ENCODE measurements around the gene LRBA. TPM values are rescaled to one million over a fixed set of nuclear protein-coding genes. Genes with fewer than 3 reads are reported as not detected.

Gene LRBA
- total RNA-seq, 1 experiment from 2014 or later, result 69.1 TPM

DNA sequence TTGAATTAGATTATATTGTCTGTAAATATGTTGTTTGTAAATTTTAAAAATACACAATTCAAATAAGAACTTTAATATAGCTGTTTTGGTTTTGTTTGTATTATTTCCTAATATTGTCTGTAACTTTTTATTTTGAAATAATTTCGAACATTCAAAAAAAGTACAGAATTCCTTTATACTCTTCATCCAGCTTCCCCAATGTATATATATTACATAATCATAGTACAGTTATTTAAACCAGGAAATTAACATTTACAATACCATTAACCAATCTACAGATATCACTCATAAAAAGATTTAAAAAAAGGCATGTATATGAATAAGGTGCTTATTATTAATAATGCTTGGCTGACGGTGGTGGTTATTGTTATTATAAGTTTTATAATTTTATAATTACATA lies 84.1 kb downstream of the LRBA start:
- no peak overlapping the region for H3K27ac Mint-ChIP-seq
- H3K4me1 Mint-ChIP-seq, result peaks cover 4% of the 10 kb centered on the region
- ChIA-PET POLR2A (no interaction called here), CTCF (interaction anchor here (1.5 kb wide), 1 partner anchor 55 kb away, joined by 5 read pairs; no protein-coding TSS in a partner anchor)
- H3K4me3 Mint-ChIP-seq, result no peak overlapping the region
- H3K9me3 Mint-ChIP-seq, result no peaks in the 10 kb centered on the region
- H3K36me3 Mint-ChIP-seq, result peaks cover 10% of the 10 kb centered on the region
- no peak for TF ChIP-seq TEAD4 (CRISPR knock-in tag; IDR thresholded peaks at IDR 0.05)
- TF ChIP-seq NR2C2 (CRISPR knock-in tag; IDR thresholded peaks at IDR 0.05), result no peak
- TF ChIP-seq AR (CRISPR knock-in tag; IDR thresholded peaks at IDR 0.05), result no peak
- no peak for TF ChIP-seq TCF7 (CRISPR knock-in tag; IDR thresholded peaks at IDR 0.05; ENCODE audit: low read depth)
- TF ChIP-seq MYBL2 (CRISPR knock-in tag; IDR thresholded peaks at IDR 0.05), result no peak
- no peak for TF ChIP-seq SMAD3 (CRISPR knock-in tag; IDR thresholded peaks at IDR 0.05; ENCODE audit: borderline replicate concordance)
- no peak for TF ChIP-seq ZNF396 (CRISPR knock-in tag; IDR thresholded peaks at IDR 0.05; ENCODE audit: borderline replicate concordance)
- TF ChIP-seq TP53 (CRISPR knock-in tag; IDR thresholded peaks at IDR 0.05), result no peak
- TF ChIP-seq FOXJ3 (CRISPR knock-in tag; IDR thresholded peaks at IDR 0.05; ENCODE audit: borderline replicate concordance), result no peak
- no peak for TF ChIP-seq CBFB (CRISPR knock-in tag; IDR thresholded peaks at IDR 0.05; ENCODE audit: low read depth)
- TF ChIP-seq ZNF232 (CRISPR knock-in tag; IDR thresholded peaks at IDR 0.05), result no peak
- TF ChIP-seq, protein P1, sequence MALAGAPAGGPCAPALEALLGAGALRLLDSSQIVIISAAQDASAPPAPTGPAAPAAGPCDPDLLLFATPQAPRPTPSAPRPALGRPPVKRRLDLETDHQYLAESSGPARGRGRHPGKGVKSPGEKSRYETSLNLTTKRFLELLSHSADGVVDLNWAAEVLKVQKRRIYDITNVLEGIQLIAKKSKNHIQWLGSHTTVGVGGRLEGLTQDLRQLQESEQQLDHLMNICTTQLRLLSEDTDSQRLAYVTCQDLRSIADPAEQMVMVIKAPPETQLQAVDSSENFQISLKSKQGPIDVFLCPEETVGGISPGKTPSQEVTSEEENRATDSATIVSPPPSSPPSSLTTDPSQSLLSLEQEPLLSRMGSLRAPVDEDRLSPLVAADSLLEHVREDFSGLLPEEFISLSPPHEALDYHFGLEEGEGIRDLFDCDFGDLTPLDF (CRISPR knock-in tag; IDR thresholded peaks at IDR 0.05), result no peak
- TF ChIP-seq, protein P2, sequence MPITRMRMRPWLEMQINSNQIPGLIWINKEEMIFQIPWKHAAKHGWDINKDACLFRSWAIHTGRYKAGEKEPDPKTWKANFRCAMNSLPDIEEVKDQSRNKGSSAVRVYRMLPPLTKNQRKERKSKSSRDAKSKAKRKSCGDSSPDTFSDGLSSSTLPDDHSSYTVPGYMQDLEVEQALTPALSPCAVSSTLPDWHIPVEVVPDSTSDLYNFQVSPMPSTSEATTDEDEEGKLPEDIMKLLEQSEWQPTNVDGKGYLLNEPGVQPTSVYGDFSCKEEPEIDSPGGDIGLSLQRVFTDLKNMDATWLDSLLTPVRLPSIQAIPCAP (CRISPR knock-in tag; IDR thresholded peaks at IDR 0.05), result no peak
- no peak for TF ChIP-seq CREB1 (CRISPR knock-in tag; IDR thresholded peaks at IDR 0.05)
- no peak for TF ChIP-seq ZNF416 (CRISPR knock-in tag; IDR thresholded peaks at IDR 0.05)
- no peak for TF ChIP-seq PREB (CRISPR knock-in tag; IDR thresholded peaks at IDR 0.05; ENCODE audit: borderline replicate concordance)
- TF ChIP-seq ESRRA (CRISPR knock-in tag; IDR thresholded peaks at IDR 0.05; ENCODE audit: borderline replicate concordance), result no peak
- no peaks in the 10 kb centered on the region for H3K27me3 Mint-ChIP-seq (ENCODE audit: low read depth)
- ATAC-seq, result no peak
- no peak for DNase-seq (ENCODE audit: low spot score)

DNA sequence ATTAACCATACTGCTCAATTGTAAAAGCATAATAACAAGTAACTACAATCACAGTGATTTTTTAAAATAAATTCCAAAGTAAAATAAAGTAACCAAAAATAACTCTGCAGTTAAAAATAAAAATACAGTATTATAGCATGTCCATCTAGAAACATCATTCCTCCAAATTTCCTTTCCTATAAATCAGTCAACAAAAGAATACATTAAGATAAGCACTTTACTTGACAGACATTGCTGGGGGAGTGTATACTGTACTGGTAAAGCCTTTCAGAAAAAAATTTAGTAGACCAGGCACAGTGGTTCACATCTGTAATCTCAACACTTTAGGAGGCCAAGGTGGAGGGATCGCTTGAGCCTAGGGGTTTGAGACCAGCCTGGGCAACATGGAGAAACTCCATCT lies 91.1 kb downstream of the LRBA start:
- Mint-ChIP-seq H3K4me3 (no peak overlapping the region), H3K27me3 (ENCODE audit: low read depth) (no peaks in the 10 kb centered on the region)
- POLR2A ChIA-PET, result no interaction called here

More for the DNA sequence above, 91.1 kb downstream of the LRBA start:
- ATAC-seq, result no peak
- CTCF ChIA-PET, result no interaction called here
- Mint-ChIP-seq H3K36me3 (peaks cover 20% of the 10 kb centered on the region), H3K4me1 (peaks cover 4% of the 10 kb centered on the region), H3K9me3 (no peaks in the 10 kb centered on the region), H3K27ac (peak overlapping the region; percentile 27; the same call in 1 of the 2 replicates)
- TF ChIP-seq STAT6 (CRISPR knock-in tag; conservative IDR thresholded peaks at IDR 0.05; ENCODE audit: low read depth) (no peak), USF2 (CRISPR knock-in tag; IDR thresholded peaks at IDR 0.05) (no peak), GRHL2 (CRISPR knock-in tag; IDR thresholded peaks at IDR 0.05; ENCODE audit: insufficient replicate concordance, severe bottlenecking) (no peak), KAT7 (CRISPR knock-in tag; IDR thresholded peaks at IDR 0.05; ENCODE audit: borderline replicate concordance) (no peak), JAZF1 (CRISPR knock-in tag; IDR thresholded peaks at IDR 0.05) (no peak), CREM (CRISPR knock-in tag; IDR thresholded peaks at IDR 0.05) (no peak), ZNF219 (CRISPR knock-in tag; IDR thresholded peaks at IDR 0.05; ENCODE audit: borderline replicate concordance) (no peak), ELF4 (CRISPR knock-in tag; IDR thresholded peaks at IDR 0.05; ENCODE audit: low read depth) (no peak), FOXK1 (CRISPR knock-in tag; IDR thresholded peaks at IDR 0.05) (no peak)
- TF ChIP-seq, protein P3, sequence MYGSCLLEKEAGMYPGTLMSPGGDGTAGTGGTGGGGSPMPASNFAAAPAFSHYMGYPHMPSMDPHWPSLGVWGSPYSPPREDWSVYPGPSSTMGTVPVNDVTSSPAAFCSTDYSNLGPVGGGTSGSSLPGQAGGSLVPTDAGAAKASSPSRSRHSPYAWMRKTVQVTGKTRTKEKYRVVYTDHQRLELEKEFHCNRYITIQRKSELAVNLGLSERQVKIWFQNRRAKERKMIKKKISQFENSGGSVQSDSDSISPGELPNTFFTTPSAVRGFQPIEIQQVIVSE (CRISPR knock-in tag; IDR thresholded peaks at IDR 0.05; ENCODE audit: borderline replicate concordance), result no peak
- no peak for DNase-seq (ENCODE audit: low spot score)
